ENCODE measurements around the gene ARMC12.
"Not testable (repeated sequence)": the region's sequence is repeated elsewhere in the genome, so short reads cannot be mapped to it uniquely, and the experiment has no call there.

Gene ARMC12, protein sequence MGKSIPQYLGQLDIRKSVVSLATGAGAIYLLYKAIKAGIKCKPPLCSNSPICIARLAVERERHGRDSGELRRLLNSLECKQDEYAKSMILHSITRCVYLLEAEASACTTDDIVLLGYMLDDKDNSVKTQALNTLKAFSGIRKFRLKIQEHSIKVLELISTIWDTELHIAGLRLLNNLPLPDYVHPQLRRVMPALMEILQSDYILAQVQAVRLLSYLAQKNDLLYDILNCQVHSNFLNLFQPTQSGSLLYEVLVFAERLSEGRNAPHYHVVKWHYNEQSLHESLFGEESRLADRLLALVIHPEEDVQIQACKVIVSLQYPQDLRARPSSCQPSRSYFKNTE

DNA sequence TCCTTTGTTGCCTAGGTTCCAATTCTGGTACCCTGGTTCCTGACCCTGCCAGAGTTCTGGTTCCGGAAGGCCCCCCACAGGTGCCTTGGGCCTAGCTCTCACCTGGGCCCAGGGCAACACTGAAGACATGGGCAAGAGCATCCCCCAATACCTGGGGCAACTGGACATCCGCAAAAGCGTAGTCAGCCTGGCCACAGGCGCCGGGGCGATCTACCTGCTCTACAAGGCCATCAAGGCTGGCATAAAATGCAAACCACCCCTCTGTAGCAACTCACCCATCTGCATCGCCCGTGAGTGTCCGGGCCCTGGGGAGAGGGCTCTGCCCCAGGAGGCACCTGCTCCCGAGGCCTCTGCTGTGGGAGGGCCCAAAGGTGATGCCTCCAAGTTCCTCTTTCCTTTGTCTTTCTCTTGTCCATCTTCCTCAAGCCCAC is at the start of gene ARMC12:
Gene ARMC12 (plus strand): TSS at position 51 of the 431 bp plus-strand sequence. CDS start 77 bp downstream, at position 128.
- no peak for FAIRE-seq

DNA sequence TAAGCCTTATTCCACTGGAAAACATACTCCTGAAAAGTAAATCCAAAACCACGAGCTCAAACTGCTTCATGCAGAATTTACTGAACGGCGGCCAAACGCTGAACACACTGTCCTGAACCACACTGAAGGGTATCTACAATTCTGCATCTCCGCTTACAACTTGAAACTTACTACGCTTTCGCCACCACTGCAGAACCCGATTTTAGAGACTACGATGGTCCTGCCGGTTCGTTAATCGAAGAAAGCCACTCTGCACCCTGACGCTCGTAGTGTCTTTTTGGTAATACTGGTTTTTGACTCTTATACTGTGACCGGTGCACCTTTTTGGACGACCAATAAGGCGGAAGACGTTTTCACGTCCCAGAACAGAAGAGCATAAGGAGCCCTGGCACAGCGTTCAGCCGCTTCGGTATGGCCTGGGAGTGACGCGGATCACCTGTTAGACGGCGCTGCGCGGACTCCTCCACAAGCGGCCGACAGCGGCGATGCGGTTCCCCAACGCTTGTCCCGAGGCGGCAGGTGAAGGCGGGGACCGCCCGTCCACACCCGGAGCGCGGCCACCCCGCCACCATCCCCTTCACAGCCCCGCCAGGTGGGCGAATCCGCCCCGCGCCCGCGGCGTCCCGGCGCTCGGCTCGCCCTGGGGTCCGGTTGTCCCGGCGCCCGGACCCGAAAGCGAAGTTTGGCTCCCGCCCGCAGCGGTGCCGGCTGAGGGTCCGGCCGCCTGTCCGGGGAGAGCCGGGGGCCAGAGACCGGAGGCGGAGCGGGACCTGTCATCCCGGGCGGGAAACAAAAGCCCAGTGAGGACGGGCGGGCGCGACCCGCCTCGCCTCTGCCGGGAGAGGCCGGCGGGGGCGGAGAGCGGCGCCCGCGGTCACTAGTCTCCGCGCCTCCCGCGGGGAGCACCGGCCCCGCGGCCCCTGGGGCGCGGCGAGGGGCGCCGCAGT is 48.9 kb upstream of the ARMC12 start:
- FAIRE-seq = no peak

DNA sequence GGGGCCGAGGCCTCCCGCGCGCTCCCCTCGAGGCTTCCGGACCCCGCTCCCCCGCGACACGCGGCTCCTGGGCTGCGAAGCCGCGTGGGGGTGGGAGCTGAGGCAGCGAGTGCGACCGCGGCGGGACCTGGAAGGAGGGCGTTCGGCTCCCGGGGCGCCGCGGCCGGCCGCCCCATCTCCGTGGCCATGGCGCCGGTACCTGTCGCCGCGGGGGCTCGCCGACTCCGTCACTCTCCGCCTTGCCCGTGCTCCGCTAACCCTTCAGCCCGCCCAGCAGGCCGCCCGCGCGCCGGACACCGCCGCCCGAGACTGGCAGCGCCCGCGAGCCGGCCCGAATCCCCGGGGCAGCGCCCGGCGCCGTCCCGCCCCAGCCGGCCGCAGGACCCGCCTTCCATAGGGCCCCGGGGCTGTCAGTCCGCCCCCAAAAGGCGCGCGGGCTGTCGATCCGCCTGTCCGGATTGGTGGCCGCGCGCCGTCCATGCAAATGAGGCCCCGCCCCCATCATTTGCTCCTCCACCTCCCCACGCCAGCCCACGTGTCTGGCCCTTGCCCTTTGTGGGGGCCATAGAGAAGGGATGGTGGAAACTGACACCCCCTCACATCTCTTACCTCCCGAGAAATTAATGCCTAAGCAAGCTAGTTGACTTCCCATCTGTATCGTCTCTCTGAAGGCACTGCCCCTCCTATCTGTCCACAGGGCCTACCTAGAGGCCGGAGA is 48.1 kb upstream of the ARMC12 start, which contains the start of gene FKBP5:
Gene FKBP5 (minus strand): TSS at position 311 of the 718 bp plus-strand sequence. CDS start 46,091 bp downstream, outside the sequence.
- FAIRE-seq = no peak

DNA sequence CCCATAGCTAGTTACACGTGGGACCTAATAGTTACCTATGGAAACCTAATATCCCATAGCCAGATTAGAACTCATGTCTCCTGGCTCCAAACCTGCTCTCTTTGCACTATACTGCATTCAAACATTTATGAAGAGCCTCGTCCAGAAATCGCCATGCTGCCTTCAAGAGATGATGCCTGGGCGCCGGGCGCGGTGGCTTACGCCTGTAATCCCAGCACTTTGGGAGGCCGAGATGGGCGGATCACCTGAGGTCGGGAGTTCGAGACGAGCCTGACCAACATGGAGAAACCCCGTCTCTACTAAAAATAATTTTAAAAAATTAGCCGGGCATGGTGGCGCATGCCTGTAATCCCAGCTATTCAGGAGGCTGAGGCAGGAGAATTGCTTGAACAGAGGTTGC is 46.8 kb upstream of the ARMC12 start:
- FAIRE-seq = not testable (repeated sequence)

DNA sequence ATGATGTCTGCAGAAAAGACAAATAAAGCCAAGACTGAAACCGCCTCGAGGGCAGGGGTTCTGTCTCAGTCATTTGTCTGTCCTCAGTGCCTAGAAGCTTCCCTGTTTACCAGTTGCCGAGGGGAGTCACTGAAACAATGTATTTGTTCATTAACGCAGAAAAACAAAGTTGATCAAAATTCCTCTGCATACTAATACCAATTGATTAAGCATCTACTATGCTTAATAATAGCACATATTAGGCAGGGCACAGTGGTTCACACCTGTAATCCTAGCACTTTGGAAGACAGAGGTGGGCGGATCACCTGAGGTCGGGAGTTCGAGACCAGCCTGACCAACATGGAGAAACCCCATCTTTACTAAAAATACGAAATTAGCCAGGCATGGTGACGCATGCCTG is 46.3 kb upstream of the ARMC12 start:
- FAIRE-seq = no peak

DNA sequence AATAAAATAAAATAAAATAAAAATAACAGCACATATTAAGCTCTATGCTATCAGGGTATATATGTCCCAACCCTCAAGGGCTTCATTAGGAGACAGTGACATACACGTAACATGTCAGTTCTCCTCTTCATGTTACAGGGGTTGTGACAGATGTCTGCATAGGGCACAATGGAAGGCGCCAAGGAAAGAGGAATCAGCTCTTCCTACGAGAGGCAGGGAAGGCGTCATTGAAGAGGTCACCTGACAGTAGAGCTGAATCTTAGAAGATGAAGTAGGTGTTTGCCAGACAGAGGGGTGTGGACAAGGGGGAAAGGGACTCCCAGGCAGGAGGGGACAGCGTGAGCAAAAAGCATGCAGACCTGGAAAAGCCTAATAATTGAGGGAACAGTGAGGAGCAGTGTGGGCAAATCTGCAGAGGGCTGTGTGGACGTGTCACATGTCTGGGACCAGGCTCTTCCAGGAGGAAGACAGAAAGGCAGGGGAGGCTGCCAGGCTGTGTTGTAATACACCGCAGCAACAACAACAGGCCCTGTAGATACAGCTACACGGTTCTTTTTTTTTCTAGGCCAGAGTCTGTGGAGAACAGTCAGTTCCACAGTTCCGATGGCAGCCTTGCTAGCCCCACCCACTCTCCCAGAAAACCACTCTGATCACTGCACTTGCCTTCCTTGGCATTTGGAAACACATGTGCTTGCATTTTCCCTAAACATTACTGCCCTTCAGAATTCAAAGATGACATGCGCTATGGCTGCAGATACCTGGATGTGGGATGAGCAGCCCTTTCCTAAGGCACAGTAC is 45.6 kb upstream of the ARMC12 start:
- no peak for FAIRE-seq

DNA sequence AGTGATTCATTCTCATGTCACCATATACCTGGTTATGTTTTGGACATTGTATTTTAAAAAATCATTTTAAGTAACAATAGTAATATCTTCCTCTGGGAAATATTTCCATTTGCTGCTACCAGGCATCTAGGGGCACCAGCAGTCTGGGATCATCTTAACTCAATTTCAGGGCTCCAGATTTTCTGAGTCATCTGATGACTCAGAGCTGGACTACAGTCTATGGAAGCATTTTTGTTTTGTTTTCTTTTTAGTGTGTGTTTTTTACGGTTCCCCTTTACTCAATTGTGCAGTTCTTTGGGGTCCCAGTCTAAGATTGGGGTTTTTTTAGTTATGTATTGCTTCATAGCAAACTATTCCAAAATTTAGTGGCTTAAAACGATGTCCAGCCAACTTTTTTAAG is 42.4 kb upstream of the ARMC12 start:
- no peak for FAIRE-seq

DNA sequence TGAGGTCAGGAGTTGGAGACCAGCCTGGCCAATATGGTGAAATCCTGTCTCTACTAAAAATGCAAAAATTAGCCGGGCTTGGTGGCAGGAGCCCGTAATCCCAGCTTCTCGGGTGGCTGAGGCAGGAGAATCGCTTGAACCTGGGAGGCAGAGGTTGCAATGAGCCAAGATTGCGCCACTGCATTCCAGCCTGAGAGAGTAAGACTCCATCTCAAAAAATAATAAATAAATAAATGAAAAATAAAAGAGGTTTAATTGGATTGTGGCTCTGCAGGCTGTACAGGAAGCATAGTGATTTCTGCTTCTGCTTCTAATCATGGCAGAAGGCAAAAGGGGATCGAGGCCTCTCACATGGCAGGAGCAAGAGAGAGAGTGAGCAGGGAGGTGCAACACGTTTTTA is 38.4 kb upstream of the ARMC12 start:
- FAIRE-seq = not testable (repeated sequence)

DNA sequence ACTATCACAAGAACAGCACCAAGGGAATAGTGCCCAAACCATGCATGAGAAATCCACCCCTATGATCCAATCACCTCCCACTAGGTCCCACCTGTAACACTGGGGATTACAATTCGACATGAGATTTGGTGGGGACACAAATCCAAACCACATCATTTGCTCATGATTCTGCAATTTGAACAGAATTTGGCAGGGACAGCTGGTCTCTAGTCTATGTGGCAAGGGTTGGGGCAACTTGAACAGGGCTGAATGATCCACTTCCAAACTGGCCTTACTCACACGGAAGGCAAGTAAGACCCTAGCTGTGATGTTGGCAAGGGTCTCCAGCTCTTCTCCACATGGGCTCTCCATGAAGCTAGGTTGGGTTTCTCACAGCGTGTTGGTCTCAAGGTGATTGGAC is 38.0 kb upstream of the ARMC12 start:
- no peak for FAIRE-seq

DNA sequence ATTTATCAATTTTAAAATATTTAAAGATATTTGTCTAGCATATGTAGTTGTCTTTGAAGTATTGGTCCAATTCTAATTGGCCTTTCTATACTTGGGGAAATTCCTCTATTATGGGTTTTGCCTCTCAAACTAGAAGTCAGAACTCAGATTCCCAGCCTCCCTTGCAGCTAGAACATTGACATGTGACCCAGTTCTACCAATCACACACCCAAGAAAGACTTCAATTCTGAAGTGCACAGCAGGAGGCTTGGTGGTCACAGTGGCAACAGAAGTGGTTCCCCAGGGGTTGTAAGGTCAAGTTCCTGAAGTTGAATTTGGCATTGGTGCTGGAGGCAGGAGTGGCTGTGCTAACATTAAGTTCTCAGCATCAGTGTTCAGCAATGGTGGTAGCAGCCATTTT is 33.3 kb upstream of the ARMC12 start:
- no peak for FAIRE-seq

DNA sequence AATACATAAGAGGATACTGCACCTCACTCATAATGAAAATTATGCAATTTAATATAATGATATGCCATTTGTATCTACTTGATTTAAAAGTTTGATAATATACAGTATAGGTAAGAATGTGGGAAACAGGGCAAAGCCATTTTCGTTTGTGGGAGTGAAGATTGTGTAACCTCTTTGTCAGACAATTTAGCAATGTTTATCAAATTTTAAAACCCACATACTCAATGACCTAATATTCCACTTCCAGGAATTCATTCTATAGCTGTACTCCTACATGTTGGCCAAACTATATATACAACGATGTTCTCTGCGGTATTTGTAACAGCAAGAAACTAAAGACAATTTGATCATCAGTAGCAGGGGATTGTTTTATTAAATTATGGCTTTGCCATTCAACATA is 30.4 kb upstream of the ARMC12 start:
- FAIRE-seq = no peak

DNA sequence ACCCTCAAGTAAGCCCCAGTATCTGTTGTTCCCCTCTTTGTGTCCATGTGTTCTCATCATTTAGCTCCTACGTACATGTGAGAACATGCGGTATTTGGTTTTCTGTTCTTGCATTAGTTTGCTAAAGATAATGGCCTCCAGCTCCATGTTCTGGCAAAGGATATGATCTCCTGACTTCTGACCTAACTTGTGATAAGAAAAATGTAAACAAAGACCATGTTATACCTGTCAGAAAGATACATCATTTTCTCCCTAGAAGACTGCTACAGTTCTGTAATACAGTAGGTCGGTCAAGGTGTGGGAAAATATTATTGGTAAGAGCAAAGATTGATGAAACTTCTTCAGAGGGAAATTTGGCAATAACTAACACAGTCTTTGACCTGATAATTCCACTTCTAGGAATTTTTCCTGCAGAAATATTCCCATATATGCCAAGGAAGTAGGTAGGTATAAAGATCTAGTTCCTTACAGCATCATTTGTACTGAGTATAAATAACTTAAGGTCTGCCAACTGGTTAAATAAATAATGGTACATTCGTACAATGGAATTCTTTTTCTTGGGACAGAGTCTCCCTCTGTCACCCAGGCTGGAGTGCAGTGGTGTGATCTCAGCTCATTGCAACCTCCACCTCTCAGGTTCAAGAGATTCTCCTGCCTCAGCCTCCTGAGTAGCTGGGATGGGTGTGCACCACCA is 29.0 kb upstream of the ARMC12 start:
- FAIRE-seq = no peak

DNA sequence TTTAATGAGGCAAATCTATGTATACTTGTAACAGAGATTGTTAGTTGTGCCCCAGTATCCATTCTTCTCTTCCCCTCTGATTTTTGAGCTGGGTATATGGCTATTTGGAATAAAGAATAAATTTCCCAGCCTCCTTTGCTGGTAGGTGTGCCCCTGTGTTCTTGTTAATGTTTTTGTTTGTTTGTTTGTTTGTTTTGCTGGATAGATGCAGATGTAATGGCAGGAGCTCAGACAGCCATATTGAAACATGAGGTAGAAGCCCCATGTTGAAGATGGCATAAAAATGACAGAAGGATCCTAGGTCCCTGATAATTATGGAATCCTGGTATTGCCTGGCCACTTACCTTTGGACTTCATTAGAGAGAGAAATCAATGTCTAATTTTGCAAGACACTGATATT is 28.2 kb upstream of the ARMC12 start:
- no peak for FAIRE-seq

DNA sequence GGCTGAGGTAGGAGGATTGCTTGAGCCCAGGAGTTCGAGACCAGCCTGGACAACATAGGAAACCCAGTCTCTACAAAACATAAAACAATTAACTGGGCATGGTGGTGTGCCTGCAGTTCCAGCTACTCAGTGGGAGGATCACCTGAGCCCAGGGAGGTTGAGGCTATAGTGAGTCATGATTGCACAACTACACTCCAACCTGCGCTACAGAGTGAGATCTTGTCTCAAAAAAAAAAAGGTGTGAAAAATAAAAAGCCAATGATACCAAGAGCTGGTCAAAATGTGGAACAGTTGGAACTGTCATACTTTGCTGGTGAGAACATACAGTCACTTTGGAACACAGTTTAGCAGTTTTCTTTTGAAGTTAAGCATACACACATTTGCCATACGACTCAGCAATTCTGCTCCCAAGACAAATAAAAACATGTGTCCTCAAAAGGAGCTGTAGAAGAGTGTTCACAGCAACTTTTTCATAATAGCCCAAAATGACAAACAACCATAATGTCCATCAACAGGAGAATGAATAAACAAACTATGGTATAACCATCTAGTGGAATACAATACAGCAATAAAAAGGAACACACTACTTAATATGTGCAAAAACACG is 26.5 kb upstream of the ARMC12 start:
- no peak for FAIRE-seq

DNA sequence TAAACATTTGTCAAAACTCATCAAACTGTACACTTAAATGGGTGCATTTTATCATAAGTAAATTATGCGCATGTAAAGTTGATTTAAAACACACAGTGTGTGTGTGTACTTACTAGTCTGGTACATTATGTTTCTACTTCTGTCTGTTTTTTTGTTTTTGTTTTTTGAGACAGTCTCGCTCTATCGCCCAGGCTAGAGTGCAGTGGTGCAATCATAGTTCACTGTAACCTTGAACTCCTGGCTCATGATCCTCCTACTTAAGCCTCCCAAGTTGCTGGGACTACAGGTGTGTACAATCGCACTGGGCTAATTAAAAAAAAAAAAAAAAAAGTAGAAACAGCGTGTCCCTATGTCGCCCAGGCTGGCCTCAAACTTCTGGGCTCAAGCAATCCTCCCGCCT is 25.1 kb upstream of the ARMC12 start:
- FAIRE-seq = no peak

DNA sequence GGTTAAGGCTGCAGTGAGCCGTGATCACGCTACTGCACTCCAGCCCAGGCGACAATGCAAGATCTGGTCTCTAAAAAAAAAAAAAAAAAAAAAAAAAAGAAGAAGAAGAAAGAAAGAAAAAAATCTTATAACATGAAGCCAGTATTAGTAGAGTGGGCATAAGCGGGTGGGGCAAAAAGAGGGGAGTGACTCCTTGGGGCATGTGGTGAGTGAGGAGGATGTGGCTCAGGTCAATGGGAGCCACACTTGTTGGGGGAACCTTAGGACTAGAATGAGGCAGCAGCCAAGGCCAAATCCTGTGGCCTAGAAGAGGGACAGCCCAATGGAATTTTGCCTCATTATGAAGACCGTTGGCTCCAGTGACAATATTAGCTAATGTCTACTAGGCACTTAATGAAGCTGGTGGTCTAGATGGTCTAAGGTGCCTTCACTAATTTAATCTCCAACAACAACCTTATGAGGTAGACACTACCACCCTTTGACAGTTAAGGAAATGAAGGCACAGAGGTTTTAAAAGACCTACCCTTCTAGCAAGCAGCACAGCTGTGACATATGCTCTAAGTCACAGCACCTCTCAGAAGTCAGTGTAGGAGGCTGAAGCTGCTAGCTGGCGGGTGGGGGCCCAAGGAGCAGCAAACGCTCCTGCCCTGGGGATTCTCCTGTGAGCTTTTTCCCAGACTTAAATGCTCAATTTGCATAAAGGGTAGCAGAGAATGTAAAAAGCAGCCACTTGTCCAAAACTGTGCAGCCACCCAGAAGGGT is 23.6 kb upstream of the ARMC12 start:
- no peak for FAIRE-seq

DNA sequence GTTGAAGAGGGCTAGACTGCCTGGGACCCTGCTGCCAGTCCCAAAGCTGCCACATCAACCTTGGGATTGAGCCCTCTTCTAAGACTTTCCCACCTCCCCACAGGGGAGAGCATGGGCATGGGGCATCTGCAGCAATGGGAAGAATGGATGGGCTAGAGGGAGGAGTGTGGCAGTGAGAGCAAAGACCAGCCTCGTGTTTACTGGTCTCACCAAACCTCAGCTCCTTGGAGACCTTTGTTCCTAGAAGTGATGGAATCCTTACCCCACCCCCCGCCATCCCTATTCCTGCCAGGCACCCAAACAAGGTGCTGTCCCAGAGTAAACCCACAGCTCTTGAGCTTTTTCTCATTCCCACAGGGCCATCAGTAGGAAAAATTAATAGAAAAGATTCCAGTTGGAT is 20.0 kb upstream of the ARMC12 start:
- no peak for FAIRE-seq

DNA sequence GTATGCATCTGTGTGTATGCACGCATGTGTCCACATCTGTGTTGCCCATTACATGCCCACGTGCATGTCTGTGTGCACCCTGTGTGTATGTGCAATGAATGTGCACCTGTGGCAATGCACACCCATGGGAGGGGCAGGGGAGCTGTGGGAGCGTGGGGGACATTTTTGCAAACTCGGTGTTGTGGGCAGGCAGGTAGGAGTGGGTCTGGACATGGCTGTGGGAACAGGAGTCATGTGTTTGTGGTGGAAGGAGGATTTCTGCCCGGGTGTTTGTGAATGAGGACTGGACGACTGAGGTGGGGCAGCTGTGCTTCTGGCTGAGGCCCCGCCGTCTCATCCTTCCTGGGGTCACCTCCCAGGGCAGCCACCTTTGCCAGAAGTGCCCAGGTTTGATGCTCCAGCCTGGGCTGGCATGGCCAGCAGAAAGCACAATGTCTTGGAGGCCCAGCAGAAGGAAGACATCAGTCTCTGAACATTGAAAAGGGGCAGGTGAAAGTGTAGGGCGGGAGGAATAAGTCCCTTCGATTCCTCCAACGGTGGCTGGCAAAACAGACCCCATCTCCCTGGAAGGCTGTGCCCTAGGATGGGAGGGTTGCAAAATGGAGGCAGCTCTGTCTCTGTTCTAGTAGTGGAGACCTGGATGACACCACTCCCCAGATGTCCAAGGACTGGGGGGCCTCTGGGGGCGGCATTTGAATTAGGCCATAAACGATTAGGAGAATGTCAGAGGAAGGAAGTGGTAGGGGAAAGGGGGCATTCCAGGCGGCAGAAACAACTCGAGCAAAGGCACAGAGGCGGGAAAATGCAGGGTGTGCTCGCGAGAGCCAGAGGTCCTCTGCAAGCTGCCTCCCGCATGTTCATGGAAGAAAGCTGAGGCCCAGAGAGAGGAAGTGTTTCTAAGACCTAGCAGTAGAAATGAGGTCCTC is 19.1 kb upstream of the ARMC12 start:
- FAIRE-seq = no peak

DNA sequence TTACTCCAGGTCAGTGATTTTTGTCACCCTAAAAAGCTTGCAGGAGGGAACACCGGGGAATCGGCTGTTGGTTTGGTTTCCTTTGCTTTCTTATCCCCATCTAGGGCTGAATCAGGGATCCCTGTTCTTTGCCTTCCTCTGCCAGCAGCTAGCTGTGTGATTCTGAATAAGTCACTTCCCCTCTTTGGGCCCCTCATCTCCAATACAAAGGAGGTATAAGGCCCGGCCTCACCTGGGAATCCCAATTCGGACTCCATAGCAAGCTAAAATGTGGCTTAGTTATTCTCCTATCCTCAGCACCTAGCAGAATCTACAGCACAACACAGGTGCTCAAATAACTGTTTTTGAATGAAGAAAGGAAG is 18.5 kb upstream of the ARMC12 start:
- FAIRE-seq = no peak

All from TTC549 (cell line).